HepG2 (cell line): Measurements from ENCODE around the gene MYO7A. TPM values are rescaled to one million over a fixed set of nuclear protein-coding genes. Genes with fewer than 3 reads are reported as not detected.

Experiments
- FOXC1 ChIP-seq: sonication (generic); formaldehyde crosslinking; IDR thresholded peaks from 2 replicates; pipeline ENCODE4 v1.8.0; 2022; ENCODE audit warnings: mild to moderate bottlenecking, missing genetic modification reagents, borderline replicate concordance
- FOXK1 ChIP-seq: sonication (generic); formaldehyde crosslinking; IDR thresholded peaks from 2 replicates; pipeline ENCODE4 v1.4.0; 2020; ENCODE audit warnings: low read depth, missing genetic modification reagents, borderline replicate concordance
- KLF13 ChIP-seq: sonication (generic); formaldehyde crosslinking; IDR thresholded peaks from 2 replicates; pipeline ENCODE4 v1.4.0; 2020; ENCODE audit warnings: mild to moderate bottlenecking, missing genetic modification reagents
- KMT2A ChIP-seq: sonication (generic); formaldehyde crosslinking; IDR thresholded peaks from 2 replicates; pipeline ENCODE4 v1.4.0; 2020; ENCODE audit warnings: missing genetic modification reagents
- MAFF ChIP-seq: IDR thresholded peaks from 2 replicates; pipeline ENCODE4 v1.6.1; 2011; ENCODE audit warnings: low read depth, low read length, improper control_type of control experiment
- PAF1 ChIP-seq: IDR thresholded peaks from 2 replicates; pipeline ENCODE4 v1.6.1; 2016; ENCODE audit warnings: missing genetic modification reagents, missing compliant biosample characterization
- PHF8 ChIP-seq: sonication (generic); formaldehyde crosslinking; IDR thresholded peaks from 2 replicates; pipeline ENCODE4 v1.5.0; 2020; ENCODE audit warnings: missing genetic modification reagents
- RELA ChIP-seq: sonication (generic); formaldehyde crosslinking; IDR thresholded peaks from 2 replicates; pipeline ENCODE4 v1.4.0; 2020; ENCODE audit warnings: missing genetic modification reagents
- SOX13 ChIP-seq, 3 experiments: fragments of 450-650 bp in 1 of 3; sonication (generic) in 1 of 3; formaldehyde crosslinking in 1 of 3; IDR thresholded peaks in 2 of 3; conservative IDR thresholded peaks in 1 of 3; 2 replicates each; pipeline versions ENCODE4 v1.5.0 to v1.6.1; 2016 to 2020; ENCODE audit warnings: antibody characterized with exemption in 1 of 3, mild to moderate bottlenecking in 1 of 3, missing compliant biosample characterization in 1 of 3, missing genetic modification reagents in 1 of 3, moderate library complexity in 1 of 3
- ZBTB8A ChIP-seq: sonication (generic); formaldehyde crosslinking; IDR thresholded peaks from 2 replicates; pipeline ENCODE4 v1.4.0; 2020; ENCODE audit warnings: mild to moderate bottlenecking, low read depth, missing genetic modification reagents, borderline replicate concordance
- ZNF562 ChIP-seq: sonication (generic); formaldehyde crosslinking; IDR thresholded peaks from 2 replicates; pipeline ENCODE4 v1.8.0; 2022; ENCODE audit warnings: missing genetic modification reagents, borderline replicate concordance
- ZNF670 ChIP-seq: sonication (generic); formaldehyde crosslinking; IDR thresholded peaks from 2 replicates; pipeline ENCODE4 v1.8.0; 2022; ENCODE audit warnings: mild to moderate bottlenecking, missing genetic modification reagents, borderline replicate concordance
- ZNF83 ChIP-seq: sonication (generic); formaldehyde crosslinking; IDR thresholded peaks from 2 replicates; pipeline ENCODE4 v1.4.0; 2020; ENCODE audit warnings: missing genetic modification reagents, mild to moderate bottlenecking, borderline replicate concordance
- polyA plus RNA-seq, 8 experiments: library from polyadenylated mRNA; depleted of rRNA in 3 of 8; stranded (reverse) in 7 of 8; unstranded in 1 of 8; fragments of >200 nt; fragmentation: Illumina TruSeq in 4 of 8; extraction: Trizol in 4 of 8; gene quantifications; 2 replicates each; pipeline versions ENCODE4 v1.2.1 to v1.2.3, GENCODE V29; 2011 to 2016; ENCODE audit warnings: low read depth in 4 of 8, missing spikeins in 1 of 8, mixed read lengths in 1 of 8; ENCODE audit not compliant: insufficient read depth in 1 of 8
- total RNA-seq, 5 experiments: library from RNA; depleted of rRNA; stranded (reverse); fragments of >200 nt; fragmentation: Illumina TruSeq; extraction: Trizol; gene quantifications; 2 replicates each; pipeline ENCODE4 v1.2.3, GENCODE V29; 2016; ENCODE audit warnings: low read depth in 1 of 5
- TF ChIP-seq, protein P1 (sequence below): sonication (generic); formaldehyde crosslinking; IDR thresholded peaks from 2 replicates; pipeline ENCODE4 v1.4.0; 2020; ENCODE audit warnings: missing genetic modification reagents
- TF ChIP-seq, protein P2 (sequence below): sonication (generic); formaldehyde crosslinking; conservative IDR thresholded peaks from 2 replicates; pipeline ENCODE4 v1.8.0; 2022; ENCODE audit warnings: mild to moderate bottlenecking, moderate library complexity, missing genetic modification reagents
- TF ChIP-seq, protein P3 (sequence below): sonication (generic); formaldehyde crosslinking; IDR thresholded peaks from 2 replicates; pipeline ENCODE4 v1.4.0; 2020; ENCODE audit warnings: missing genetic modification reagents
- TF ChIP-seq, protein P4 (sequence below): sonication (generic); formaldehyde crosslinking; IDR thresholded peaks from 2 replicates; pipeline ENCODE4 v1.4.0; 2020; ENCODE audit warnings: mild to moderate bottlenecking, missing genetic modification reagents
- TF ChIP-seq, protein P5 (sequence below): sonication (generic); formaldehyde crosslinking; conservative IDR thresholded peaks from 2 replicates; pipeline ENCODE4 v1.5.0; 2020; ENCODE audit warnings: missing genetic modification reagents
- TF ChIP-seq, protein P6 (sequence below): sonication (generic); IDR thresholded peaks from 2 replicates; pipeline ENCODE4 v1.6.1; 2016; ENCODE audit warnings: low read depth, borderline replicate concordance

MYO7A gene
- total and polyA plus RNA-seq, 2 of the 13 experiments (the other 11 are each of a cell fraction or from before 2014, with no cell fraction given): 7.5 to 10.0 TPM

DNA sequence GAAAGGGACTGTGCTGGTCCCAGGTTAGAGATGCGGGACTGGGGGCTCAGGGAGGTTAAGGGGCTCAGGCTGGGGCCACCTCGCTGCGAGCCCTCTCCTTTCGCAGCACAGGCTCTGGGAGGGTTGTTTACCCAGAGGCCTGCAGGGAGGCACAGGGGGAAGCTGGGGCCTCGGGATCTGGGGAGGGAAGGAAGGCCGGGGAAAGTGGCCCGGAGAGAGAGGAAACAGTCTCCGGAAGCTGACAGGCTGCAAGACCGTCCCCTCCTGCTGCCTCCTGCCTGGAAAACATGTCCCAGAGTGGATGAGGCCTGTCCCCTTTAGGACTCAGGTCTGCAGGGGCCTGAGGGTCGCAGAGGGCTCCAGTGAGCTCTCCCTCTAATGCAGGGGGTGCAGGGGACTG is 45.4 kb downstream of the MYO7A start (continued):
- TF ChIP-seq, protein P1, sequence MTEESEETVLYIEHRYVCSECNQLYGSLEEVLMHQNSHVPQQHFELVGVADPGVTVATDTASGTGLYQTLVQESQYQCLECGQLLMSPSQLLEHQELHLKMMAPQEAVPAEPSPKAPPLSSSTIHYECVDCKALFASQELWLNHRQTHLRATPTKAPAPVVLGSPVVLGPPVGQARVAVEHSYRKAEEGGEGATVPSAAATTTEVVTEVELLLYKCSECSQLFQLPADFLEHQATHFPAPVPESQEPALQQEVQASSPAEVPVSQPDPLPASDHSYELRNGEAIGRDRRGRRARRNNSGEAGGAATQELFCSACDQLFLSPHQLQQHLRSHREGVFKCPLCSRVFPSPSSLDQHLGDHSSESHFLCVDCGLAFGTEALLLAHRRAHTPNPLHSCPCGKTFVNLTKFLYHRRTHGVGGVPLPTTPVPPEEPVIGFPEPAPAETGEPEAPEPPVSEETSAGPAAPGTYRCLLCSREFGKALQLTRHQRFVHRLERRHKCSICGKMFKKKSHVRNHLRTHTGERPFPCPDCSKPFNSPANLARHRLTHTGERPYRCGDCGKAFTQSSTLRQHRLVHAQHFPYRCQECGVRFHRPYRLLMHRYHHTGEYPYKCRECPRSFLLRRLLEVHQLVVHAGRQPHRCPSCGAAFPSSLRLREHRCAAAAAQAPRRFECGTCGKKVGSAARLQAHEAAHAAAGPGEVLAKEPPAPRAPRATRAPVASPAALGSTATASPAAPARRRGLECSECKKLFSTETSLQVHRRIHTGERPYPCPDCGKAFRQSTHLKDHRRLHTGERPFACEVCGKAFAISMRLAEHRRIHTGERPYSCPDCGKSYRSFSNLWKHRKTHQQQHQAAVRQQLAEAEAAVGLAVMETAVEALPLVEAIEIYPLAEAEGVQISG (CRISPR knock-in tag): no peak; the same call in 1 of the 2 replicates
- TF ChIP-seq PAF1 (CRISPR knock-in tag): no peak
- no peak for TF ChIP-seq FOXK1
- no peak for TF ChIP-seq ZBTB8A (CRISPR knock-in tag)
- no peak for TF ChIP-seq KMT2A (CRISPR knock-in tag)
- TF ChIP-seq, protein P2, sequence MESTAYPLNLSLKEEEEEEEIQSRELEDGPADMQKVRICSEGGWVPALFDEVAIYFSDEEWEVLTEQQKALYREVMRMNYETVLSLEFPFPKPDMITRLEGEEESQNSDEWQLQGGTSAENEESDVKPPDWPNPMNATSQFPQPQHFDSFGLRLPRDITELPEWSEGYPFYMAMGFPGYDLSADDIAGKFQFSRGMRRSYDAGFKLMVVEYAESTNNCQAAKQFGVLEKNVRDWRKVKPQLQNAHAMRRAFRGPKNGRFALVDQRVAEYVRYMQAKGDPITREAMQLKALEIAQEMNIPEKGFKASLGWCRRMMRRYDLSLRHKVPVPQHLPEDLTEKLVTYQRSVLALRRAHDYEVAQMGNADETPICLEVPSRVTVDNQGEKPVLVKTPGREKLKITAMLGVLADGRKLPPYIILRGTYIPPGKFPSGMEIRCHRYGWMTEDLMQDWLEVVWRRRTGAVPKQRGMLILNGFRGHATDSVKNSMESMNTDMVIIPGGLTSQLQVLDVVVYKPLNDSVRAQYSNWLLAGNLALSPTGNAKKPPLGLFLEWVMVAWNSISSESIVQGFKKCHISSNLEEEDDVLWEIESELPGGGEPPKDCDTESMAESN (CRISPR knock-in tag): no peak
- no peak for TF ChIP-seq KLF13
- TF ChIP-seq, protein P3, sequence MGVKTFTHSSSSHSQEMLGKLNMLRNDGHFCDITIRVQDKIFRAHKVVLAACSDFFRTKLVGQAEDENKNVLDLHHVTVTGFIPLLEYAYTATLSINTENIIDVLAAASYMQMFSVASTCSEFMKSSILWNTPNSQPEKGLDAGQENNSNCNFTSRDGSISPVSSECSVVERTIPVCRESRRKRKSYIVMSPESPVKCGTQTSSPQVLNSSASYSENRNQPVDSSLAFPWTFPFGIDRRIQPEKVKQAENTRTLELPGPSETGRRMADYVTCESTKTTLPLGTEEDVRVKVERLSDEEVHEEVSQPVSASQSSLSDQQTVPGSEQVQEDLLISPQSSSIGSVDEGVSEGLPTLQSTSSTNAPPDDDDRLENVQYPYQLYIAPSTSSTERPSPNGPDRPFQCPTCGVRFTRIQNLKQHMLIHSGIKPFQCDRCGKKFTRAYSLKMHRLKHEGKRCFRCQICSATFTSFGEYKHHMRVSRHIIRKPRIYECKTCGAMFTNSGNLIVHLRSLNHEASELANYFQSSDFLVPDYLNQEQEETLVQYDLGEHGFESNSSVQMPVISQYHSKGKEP (CRISPR knock-in tag): no peak
- no peak for TF ChIP-seq ZNF562 (CRISPR knock-in tag)
- TF ChIP-seq, protein P4, sequence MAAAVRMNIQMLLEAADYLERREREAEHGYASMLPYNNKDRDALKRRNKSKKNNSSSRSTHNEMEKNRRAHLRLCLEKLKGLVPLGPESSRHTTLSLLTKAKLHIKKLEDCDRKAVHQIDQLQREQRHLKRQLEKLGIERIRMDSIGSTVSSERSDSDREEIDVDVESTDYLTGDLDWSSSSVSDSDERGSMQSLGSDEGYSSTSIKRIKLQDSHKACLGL (CRISPR knock-in tag): peak; percentile 24; the same call in 1 of the 2 replicates
- TF ChIP-seq FOXC1 (CRISPR knock-in tag): no peak; the same call in 1 of the 2 replicates
- TF ChIP-seq RELA (CRISPR knock-in tag): no peak
- TF ChIP-seq PHF8 (CRISPR knock-in tag): no peak
- no peak for TF ChIP-seq ZNF83
- no peak for TF ChIP-seq SOX13 (IDR thresholded peaks at IDR 0.05)
- no peak for TF ChIP-seq SOX13 (CRISPR knock-in tag; conservative IDR thresholded peaks at IDR 0.05 in 1 of 2, IDR thresholded peaks at IDR 0.05 in 1 of 2)
- TF ChIP-seq, protein P5, sequence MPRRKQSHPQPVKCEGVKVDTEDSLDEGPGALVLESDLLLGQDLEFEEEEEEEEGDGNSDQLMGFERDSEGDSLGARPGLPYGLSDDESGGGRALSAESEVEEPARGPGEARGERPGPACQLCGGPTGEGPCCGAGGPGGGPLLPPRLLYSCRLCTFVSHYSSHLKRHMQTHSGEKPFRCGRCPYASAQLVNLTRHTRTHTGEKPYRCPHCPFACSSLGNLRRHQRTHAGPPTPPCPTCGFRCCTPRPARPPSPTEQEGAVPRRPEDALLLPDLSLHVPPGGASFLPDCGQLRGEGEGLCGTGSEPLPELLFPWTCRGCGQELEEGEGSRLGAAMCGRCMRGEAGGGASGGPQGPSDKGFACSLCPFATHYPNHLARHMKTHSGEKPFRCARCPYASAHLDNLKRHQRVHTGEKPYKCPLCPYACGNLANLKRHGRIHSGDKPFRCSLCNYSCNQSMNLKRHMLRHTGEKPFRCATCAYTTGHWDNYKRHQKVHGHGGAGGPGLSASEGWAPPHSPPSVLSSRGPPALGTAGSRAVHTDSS (CRISPR knock-in tag): no peak
- no peak for TF ChIP-seq MAFF
- TF ChIP-seq, protein P6, sequence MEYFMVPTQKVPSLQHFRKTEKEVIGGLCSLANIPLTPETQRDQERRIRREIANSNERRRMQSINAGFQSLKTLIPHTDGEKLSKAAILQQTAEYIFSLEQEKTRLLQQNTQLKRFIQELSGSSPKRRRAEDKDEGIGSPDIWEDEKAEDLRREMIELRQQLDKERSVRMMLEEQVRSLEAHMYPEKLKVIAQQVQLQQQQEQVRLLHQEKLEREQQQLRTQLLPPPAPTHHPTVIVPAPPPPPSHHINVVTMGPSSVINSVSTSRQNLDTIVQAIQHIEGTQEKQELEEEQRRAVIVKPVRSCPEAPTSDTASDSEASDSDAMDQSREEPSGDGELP: peak; percentile 15; the same call in 1 of the 2 replicates
- TF ChIP-seq ZNF670 (CRISPR knock-in tag): no peak
